Effector memory CD8-positive, alpha-beta T cell (primary cell): Measurements from ENCODE around the gene RBMS1.

Experiments
- ATAC-seq: fragments of 150-1000 bp; cut with Tn5 transposase; replicated peaks from 2 replicates; pipeline ENCODE4 v1.10.0; 2021; ENCODE audit warnings: mild to moderate bottlenecking, moderate library complexity
- DNase-seq, 3 experiments: peaks; one replicate each; pipeline ENCODE4 v3.0.0; 2021
- H3K27ac Mint-ChIP-seq, 2 donors: one replicate each; pipeline ENCODE4 v1.8.0; 2022; ENCODE audit warnings: mild to moderate bottlenecking in 2 of 2, mixed read lengths in 2 of 2, moderate library complexity in 2 of 2
- H3K27me3 Mint-ChIP-seq, 2 donors: one replicate each; pipeline ENCODE4 v1.8.0; 2022; ENCODE audit warnings: mixed read lengths in 2 of 2
- H3K36me3 Mint-ChIP-seq: one replicate; pipeline ENCODE4 v1.8.0; 2022; ENCODE audit warnings: mild to moderate bottlenecking, moderate library complexity, mixed read lengths; ENCODE audit not compliant: insufficient read depth
- H3K4me1 Mint-ChIP-seq, 2 donors: one replicate each; pipeline ENCODE4 v1.8.0; 2022; ENCODE audit warnings: low read depth in 2 of 2, mixed read lengths in 2 of 2
- H3K4me3 Mint-ChIP-seq, 2 donors: one replicate each; pipeline ENCODE4 v1.8.0; 2022; ENCODE audit warnings: mild to moderate bottlenecking in 2 of 2, mixed read lengths in 2 of 2, moderate library complexity in 2 of 2
- H3K9me3 Mint-ChIP-seq, 2 donors: one replicate each; pipeline ENCODE4 v1.8.0; 2022; ENCODE audit warnings: mixed read lengths in 2 of 2

The RBMS1 gene

GRCh38 chr2:160419776-160420505 lies 73.7 kb downstream of the RBMS1 start:
- peaks cover 5% of the 10 kb centered on the region for H3K36me3 Mint-ChIP-seq
- no peak overlapping the region for H3K27ac Mint-ChIP-seq
- H3K4me1 Mint-ChIP-seq, result peaks cover 38 to 51% of the 10 kb centered on the region in 2 donors
- no peaks in the 10 kb centered on the region for H3K27me3 Mint-ChIP-seq
- no peak overlapping the region for H3K4me3 Mint-ChIP-seq
- no peaks in the 10 kb centered on the region for H3K9me3 Mint-ChIP-seq
- ATAC-seq (no peak), DNase-seq (no peak)

- Mint-ChIP-seq H3K27ac (no peak overlapping the region), H3K4me3 (no peak overlapping the region), H3K4me1 (peaks cover 38 to 51% of the 10 kb centered on the region in 2 donors), H3K36me3 (peaks cover 5% of the 10 kb centered on the region), H3K27me3 (no peaks in the 10 kb centered on the region), H3K9me3 (no peaks in the 10 kb centered on the region)
- DNase-seq (no peak), ATAC-seq (no peak)
These were observed 74.8 kb downstream of the RBMS1 start for GRCh38 chr2:160418853-160419252.

- DNase-seq (no peak), ATAC-seq (no peak)
- Mint-ChIP-seq H3K9me3 (no peaks in the 10 kb centered on the region), H3K36me3 (peaks cover 3% of the 10 kb centered on the region), H3K27me3 (no peaks in the 10 kb centered on the region), H3K4me1 (peaks cover 34 to 47% of the 10 kb centered on the region in 2 donors), H3K4me3 (no peak overlapping the region), H3K27ac (no peak overlapping the region)
These were observed 75.2 kb downstream of the RBMS1 start for GRCh38 chr2:160418398-160418765.

GRCh38 chr2:160417745-160418397 lies 75.7 kb downstream of the RBMS1 start:
- no peaks in the 10 kb centered on the region for H3K9me3 Mint-ChIP-seq
- no peak overlapping the region for H3K27ac Mint-ChIP-seq
- no peaks in the 10 kb centered on the region for H3K27me3 Mint-ChIP-seq
- no peak overlapping the region for H3K4me3 Mint-ChIP-seq
- ATAC-seq (peak; percentile 59), DNase-seq (no peak)
- H3K4me1 Mint-ChIP-seq, result peaks cover 33 to 45% of the 10 kb centered on the region in 2 donors
- H3K36me3 Mint-ChIP-seq, result peaks cover 1% of the 10 kb centered on the region

- H3K4me1 Mint-ChIP-seq, result peaks cover 30 to 44% of the 10 kb centered on the region in 2 donors
These were observed 77.6 kb downstream of the RBMS1 start for GRCh38 chr2:160415991-160416390.

GRCh38 chr2:160411955-160412354 lies 81.7 kb downstream of the RBMS1 start:
- peaks cover 42 to 45% of the 10 kb centered on the region in 2 donors for H3K4me1 Mint-ChIP-seq
- H3K27ac Mint-ChIP-seq, result peak overlapping the region; percentile 81 to 85
- no peaks in the 10 kb centered on the region for H3K27me3 Mint-ChIP-seq
- H3K9me3 Mint-ChIP-seq, result no peaks in the 10 kb centered on the region
- DNase-seq (no peak), ATAC-seq (no peak)
- peak overlapping the region; percentile 77 to 80 for H3K4me3 Mint-ChIP-seq
- H3K36me3 Mint-ChIP-seq, result peaks cover 17% of the 10 kb centered on the region

More at GRCh38 chr2:160415991-160416390, 77.6 kb downstream of the RBMS1 start:
- DNase-seq (no peak), ATAC-seq (no peak)
- H3K27me3 Mint-ChIP-seq, result no peaks in the 10 kb centered on the region
- H3K4me3 Mint-ChIP-seq, result no peak overlapping the region
- no peak overlapping the region for H3K27ac Mint-ChIP-seq
- H3K9me3 Mint-ChIP-seq, result no peaks in the 10 kb centered on the region
- no peaks in the 10 kb centered on the region for H3K36me3 Mint-ChIP-seq

GRCh38 chr2:160411167-160411566 lies 82.4 kb downstream of the RBMS1 start:
- ATAC-seq (peak; percentile 18), DNase-seq (peak in 2 of 3 experiments; percentile 10 to 19)
- Mint-ChIP-seq H3K9me3 (no peaks in the 10 kb centered on the region), H3K4me1 (peaks cover 49 to 50% of the 10 kb centered on the region in 2 donors), H3K36me3 (peaks cover 22% of the 10 kb centered on the region), H3K4me3 (peak overlapping the region; percentile 77 to 80), H3K27ac (peak overlapping the region; percentile 81 to 85), H3K27me3 (no peaks in the 10 kb centered on the region)

GRCh38 chr2:160409480-160409879 lies 84.1 kb downstream of the RBMS1 start:
- H3K27me3 Mint-ChIP-seq, result no peaks in the 10 kb centered on the region
- DNase-seq (no peak), ATAC-seq (no peak)
- H3K4me1 Mint-ChIP-seq, result peaks cover 61 to 62% of the 10 kb centered on the region in 2 donors
- H3K9me3 Mint-ChIP-seq, result no peaks in the 10 kb centered on the region
- H3K36me3 Mint-ChIP-seq, result peaks cover 29% of the 10 kb centered on the region
- H3K27ac Mint-ChIP-seq, result peak overlapping the region; percentile 96 to 98
- H3K4me3 Mint-ChIP-seq, result peak overlapping the region; percentile 85 to 99

- Mint-ChIP-seq H3K36me3 (peaks cover 29% of the 10 kb centered on the region), H3K27ac (peak overlapping the region; percentile 96 to 98), H3K9me3 (no peaks in the 10 kb centered on the region), H3K27me3 (no peaks in the 10 kb centered on the region), H3K4me1 (peaks cover 64 to 68% of the 10 kb centered on the region in 2 donors), H3K4me3 (peak overlapping the region; percentile 85 to 99)
- ATAC-seq (no peak), DNase-seq (no peak)
These were observed 84.7 kb downstream of the RBMS1 start for GRCh38 chr2:160408959-160409291.

- H3K27ac Mint-ChIP-seq, result peak overlapping the region; percentile 96 to 98
- no peaks in the 10 kb centered on the region for H3K9me3 Mint-ChIP-seq
- peaks cover 29% of the 10 kb centered on the region for H3K36me3 Mint-ChIP-seq
- peaks cover 69 to 74% of the 10 kb centered on the region in 2 donors for H3K4me1 Mint-ChIP-seq
- DNase-seq, result no peak
- ATAC-seq, result no peak
- H3K27me3 Mint-ChIP-seq, result no peaks in the 10 kb centered on the region
- peak overlapping the region; percentile 85 to 99 for H3K4me3 Mint-ChIP-seq
These were observed 85.2 kb downstream of the RBMS1 start for GRCh38 chr2:160408173-160408958.

GRCh38 chr2:160407393-160408172 lies 86.0 kb downstream of the RBMS1 start:
- Mint-ChIP-seq H3K27ac (peak overlapping the region; percentile 96 to 98), H3K4me3 (peak overlapping the region; percentile 89 to 99), H3K9me3 (no peaks in the 10 kb centered on the region), H3K4me1 (peaks cover 71 to 76% of the 10 kb centered on the region in 2 donors), H3K36me3 (peaks cover 29% of the 10 kb centered on the region), H3K27me3 (no peaks in the 10 kb centered on the region)
- DNase-seq (peak; percentile 53 to 61 (median 60)), ATAC-seq (peak; percentile 51)

- H3K27ac Mint-ChIP-seq, result peak overlapping the region; percentile 90 to 98
These were observed 86.8 kb downstream of the RBMS1 start for GRCh38 chr2:160406591-160407392.

More at GRCh38 chr2:160406591-160407392, 86.8 kb downstream of the RBMS1 start:
- no peaks in the 10 kb centered on the region for H3K9me3 Mint-ChIP-seq
- H3K27me3 Mint-ChIP-seq, result no peaks in the 10 kb centered on the region
- ATAC-seq, result peak; percentile 75
- H3K4me3 Mint-ChIP-seq, result peak overlapping the region; percentile 89 to 95
- peaks cover 73 to 77% of the 10 kb centered on the region in 2 donors for H3K4me1 Mint-ChIP-seq
- DNase-seq, result peak; percentile 69 to 78 (median 75)
- peaks cover 35% of the 10 kb centered on the region for H3K36me3 Mint-ChIP-seq
